AG09309 (cell line): ENCODE measurements around the gene ANKRD22.

ENCODE experiments used
- DNase-seq: peaks from one replicate; pipeline ENCODE4 v3.0.0-alpha.2; 2010; ENCODE audit warnings: low read depth
- H3K4me3 ChIP-seq: 2 replicates; pipeline ENCODE4 v1.5.1; 2011; ENCODE audit warnings: mild to moderate bottlenecking, low read depth, low read length, moderate library complexity; ENCODE audit not compliant: control insufficient read depth
- TF ChIP-seq, protein P1 (sequence below): IDR thresholded peaks from 2 replicates; pipeline ENCODE4 v1.5.1; 2011; ENCODE audit warnings: mild to moderate bottlenecking, low read depth, low read length, inconsistent platforms; ENCODE audit not compliant: insufficient read depth, control insufficient read depth; ENCODE audit errors: missing control alignments

The ANKRD22 gene

DNA sequence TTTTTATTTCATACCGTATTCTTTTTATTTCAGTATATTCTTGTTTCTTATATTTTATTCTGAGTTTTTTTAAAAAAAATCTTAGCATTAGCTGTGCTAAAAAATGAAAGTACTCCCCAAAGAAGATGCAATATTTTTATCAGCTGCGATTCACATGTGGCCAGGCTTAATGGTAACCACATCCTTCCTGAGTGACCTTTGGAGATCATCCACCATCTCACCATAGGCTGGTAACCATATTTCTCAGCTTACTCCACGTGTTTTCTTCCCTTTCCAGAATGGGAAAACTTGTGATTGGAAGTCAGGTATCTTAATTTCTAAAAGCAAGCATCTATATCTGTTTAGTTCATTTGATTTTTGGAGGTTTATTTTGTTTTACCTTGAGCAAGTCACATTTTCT is 67.9 kb downstream of the ANKRD22 start:
- H3K4me3 ChIP-seq = no peak overlapping the region
- no peak for DNase-seq
- TF ChIP-seq, protein P1, sequence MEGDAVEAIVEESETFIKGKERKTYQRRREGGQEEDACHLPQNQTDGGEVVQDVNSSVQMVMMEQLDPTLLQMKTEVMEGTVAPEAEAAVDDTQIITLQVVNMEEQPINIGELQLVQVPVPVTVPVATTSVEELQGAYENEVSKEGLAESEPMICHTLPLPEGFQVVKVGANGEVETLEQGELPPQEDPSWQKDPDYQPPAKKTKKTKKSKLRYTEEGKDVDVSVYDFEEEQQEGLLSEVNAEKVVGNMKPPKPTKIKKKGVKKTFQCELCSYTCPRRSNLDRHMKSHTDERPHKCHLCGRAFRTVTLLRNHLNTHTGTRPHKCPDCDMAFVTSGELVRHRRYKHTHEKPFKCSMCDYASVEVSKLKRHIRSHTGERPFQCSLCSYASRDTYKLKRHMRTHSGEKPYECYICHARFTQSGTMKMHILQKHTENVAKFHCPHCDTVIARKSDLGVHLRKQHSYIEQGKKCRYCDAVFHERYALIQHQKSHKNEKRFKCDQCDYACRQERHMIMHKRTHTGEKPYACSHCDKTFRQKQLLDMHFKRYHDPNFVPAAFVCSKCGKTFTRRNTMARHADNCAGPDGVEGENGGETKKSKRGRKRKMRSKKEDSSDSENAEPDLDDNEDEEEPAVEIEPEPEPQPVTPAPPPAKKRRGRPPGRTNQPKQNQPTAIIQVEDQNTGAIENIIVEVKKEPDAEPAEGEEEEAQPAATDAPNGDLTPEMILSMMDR = no peak

DNA sequence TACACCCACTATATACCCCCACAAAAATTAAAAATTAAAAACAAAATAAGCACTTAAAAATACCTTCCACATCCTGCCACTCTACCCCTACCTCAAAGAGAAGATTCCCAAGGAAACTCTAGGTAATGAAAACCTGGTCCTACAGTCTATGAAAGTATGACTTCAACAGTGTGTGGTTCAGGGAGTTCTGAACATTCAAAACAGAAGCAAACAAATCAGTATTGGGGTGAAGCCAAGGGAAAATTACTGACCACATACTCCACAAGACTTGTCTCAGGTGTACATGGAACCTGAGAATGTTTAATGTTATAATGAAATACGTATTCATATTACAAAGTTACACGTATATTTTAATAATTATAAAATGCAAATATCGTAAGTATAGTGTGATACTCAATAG is 69.4 kb downstream of the ANKRD22 start:
- H3K4me3 ChIP-seq = no peak overlapping the region
- no peak for DNase-seq
- TF ChIP-seq, protein P1 = no peak

DNA sequence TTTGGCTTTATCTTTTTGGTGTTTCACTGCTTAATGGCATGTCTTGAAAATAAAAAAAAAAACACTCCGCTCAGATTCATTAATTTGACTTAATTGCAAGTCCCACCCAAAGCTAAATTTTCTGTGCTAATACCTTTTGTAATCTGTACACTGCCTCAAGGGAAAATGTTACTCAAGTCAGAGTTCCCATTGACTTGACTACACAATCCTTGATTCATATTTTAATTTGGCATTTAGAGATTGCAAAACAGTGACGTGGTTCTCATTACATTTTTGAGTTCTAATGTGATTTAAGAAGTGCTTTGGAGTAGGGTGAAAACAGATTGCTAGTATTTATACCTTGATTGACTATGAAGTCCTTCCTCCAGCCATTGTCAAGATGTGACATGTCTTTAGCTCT is 70.4 kb downstream of the ANKRD22 start:
- DNase-seq = no peak
- H3K4me3 ChIP-seq = no peak overlapping the region
- TF ChIP-seq, protein P1 = no peak
